ENCODE data around the gene UGCG.
"Not testable (repeated sequence)": the region's sequence is repeated elsewhere in the genome, so short reads cannot be mapped to it uniquely, and the experiment has no call there.

Gene UGCG

DNA sequence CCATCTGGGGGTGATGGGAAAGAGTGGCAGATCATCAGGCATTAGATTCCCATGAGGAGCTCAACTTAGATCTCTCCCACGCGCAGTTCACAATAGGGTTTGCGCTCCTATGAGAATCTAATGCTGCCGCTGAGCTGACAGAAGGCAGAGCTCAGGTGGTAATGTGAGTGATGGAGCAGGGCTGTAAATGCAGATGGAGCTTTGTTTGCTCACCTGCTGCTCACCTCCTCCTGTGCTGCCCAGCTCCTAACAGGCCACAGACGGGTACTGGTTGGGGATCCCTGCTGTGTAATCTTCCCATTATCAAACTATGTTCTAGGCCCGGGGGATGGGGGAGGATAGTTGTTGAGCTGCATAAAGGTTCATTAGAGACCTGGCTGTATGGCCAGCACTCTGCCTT lies 58.4 kb downstream of the UGCG start:
- no peak for DNase-seq (ENCODE audit: extremely low read depth, low read depth)
- TF ChIP-seq, protein P1, sequence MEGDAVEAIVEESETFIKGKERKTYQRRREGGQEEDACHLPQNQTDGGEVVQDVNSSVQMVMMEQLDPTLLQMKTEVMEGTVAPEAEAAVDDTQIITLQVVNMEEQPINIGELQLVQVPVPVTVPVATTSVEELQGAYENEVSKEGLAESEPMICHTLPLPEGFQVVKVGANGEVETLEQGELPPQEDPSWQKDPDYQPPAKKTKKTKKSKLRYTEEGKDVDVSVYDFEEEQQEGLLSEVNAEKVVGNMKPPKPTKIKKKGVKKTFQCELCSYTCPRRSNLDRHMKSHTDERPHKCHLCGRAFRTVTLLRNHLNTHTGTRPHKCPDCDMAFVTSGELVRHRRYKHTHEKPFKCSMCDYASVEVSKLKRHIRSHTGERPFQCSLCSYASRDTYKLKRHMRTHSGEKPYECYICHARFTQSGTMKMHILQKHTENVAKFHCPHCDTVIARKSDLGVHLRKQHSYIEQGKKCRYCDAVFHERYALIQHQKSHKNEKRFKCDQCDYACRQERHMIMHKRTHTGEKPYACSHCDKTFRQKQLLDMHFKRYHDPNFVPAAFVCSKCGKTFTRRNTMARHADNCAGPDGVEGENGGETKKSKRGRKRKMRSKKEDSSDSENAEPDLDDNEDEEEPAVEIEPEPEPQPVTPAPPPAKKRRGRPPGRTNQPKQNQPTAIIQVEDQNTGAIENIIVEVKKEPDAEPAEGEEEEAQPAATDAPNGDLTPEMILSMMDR (IDR thresholded peaks at IDR 0.05; ENCODE audit: low read depth, low read length) = no peak

DNA sequence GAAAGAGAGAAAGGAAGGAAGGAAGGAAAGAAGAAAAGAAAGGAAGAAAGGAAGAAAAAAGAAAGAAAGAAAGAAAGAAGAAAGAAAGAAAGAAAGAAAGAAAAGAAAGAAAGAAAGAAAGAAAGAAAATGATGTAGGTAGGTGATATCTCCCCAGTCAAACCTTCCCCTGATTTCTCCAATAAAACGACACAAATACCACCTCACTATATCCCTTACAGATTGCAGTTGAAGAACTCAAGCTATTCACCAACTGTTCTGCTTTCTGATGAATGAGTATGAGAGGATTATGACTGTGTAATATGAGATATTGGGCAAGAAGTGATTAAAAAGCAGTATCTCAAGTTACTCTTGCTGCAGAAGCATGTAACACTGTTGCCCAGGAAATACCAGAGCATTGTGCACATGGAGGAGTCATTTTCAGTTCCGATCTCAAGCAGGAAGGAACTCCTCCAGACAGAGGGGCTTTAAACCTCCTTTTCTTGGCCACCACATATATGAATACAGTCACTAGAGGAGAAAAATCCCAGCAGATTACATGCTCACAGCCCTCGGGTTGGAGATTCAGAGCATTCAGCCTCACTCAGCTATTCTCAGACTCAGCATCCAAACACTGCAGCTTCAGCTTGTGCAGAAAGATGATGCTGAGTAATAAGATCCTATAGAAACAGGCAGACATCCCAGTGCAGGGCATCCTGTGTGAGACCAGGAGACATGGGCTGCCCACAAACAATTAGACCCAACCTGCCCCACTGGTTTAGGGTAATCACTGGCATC lies 61.4 kb downstream of the UGCG start:
- TF ChIP-seq, protein P1 (IDR thresholded peaks at IDR 0.05; ENCODE audit: low read depth, low read length) = no peak
- DNase-seq (ENCODE audit: extremely low read depth, low read depth) = peak; percentile 86

DNA sequence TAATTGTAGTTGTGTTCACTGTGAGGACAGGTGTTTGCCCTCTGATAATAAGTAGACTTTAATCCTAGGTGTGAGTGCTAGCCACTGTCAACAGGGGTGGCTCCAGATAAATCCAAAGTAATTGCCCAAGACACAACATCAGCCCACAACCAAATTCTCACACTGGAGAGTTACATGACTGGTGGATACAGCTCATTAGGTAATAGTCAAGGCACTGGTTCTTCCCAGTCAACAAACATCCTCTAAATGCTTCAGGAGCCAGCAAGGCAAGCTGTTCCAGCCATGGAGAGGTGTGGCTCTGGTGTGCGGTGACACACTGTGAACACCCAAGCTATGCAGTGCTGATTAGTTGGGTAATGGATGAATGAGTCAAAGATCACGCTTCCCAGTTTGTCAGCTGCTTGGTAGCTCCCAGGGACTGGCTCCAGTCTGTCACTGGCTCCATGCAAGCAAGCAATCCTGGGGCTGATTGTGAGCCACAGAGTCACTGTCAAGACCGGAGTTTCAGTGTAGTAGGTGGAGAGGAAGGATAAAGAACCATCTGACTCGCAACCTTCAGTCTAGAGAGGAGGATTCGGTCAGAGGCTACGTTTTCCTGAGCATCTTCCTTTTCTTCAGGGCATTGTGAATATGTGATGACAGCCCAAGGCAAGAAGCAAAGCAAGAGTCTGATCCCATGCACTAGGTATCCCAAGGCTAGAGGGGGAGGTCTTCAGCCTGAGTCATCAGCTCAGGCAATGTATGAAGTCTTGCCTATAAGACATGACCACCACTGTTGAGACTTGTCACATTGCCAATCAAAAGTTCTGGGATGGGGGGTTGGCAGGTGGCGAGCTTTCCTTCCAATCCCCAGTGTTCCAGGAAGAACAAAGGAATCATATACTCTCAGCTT lies 63.1 kb downstream of the UGCG start:
- DNase-seq (ENCODE audit: extremely low read depth, low read depth) = peak; percentile 59
- TF ChIP-seq, protein P1 (IDR thresholded peaks at IDR 0.05; ENCODE audit: low read depth, low read length) = no peak

DNA sequence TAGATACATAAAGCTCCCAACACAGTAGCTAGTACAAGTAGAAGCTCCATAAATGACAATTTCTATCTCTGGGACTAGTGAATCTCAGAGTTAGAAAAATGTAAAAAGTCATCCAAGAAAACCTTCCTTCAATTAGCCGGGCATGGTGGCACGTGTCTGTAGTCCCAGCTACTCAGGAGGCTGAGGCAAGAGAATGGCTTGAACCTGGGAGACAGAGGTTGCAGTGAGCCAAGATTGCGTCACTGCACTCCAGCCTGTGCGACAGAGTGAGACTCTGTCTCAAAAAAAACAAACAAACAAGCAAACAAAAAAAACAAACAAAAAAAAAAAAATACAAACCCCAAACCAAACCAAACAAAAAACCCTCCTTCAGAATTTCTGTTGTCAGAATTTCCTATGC lies 63.9 kb downstream of the UGCG start:
- DNase-seq (ENCODE audit: extremely low read depth, low read depth) = not testable (repeated sequence)

DNA sequence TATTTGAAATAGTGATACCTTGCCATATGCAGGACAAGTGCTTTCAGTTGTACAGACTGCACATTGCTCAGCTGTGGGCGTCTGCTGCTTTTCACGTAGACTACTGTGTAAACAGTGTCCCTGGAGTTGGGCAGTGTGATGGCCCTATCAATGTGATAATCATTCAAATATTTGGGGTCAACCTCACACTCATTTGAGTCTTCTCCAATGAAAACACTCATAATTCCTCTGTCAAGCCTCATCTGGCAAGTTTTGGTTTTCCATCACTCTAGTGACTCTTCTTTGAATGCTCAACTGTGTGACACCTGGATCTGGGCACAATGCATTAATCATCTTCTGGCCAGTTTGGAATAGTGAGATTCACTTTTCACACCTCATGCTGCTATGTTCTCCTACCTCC lies 64.4 kb downstream of the UGCG start:
- TF ChIP-seq, protein P1 (IDR thresholded peaks at IDR 0.05; ENCODE audit: low read depth, low read length) = no peak
- no peak for DNase-seq (ENCODE audit: extremely low read depth, low read depth)

DNA sequence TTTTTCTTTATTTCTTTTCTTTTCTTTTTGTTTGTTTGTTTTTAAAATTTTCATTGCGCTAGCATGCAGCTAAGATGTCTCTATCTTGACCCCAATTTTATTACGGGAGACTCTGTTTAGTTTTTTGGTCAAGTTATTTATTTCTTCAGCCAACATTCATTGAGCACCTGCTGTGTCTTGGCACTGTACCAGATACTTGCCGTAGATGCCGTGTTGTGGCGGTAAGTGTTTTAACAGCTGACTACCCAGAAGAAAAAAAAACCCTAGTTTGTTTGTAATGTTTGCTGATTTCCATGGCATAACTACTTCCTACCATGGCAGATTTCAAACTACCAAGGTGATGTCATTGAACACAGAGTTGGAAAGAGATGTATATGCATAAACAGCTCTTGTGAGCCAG lies 65.0 kb downstream of the UGCG start:
- TF ChIP-seq, protein P1 (IDR thresholded peaks at IDR 0.05; ENCODE audit: low read depth, low read length) = no peak
- DNase-seq (ENCODE audit: extremely low read depth, low read depth) = no peak

DNA sequence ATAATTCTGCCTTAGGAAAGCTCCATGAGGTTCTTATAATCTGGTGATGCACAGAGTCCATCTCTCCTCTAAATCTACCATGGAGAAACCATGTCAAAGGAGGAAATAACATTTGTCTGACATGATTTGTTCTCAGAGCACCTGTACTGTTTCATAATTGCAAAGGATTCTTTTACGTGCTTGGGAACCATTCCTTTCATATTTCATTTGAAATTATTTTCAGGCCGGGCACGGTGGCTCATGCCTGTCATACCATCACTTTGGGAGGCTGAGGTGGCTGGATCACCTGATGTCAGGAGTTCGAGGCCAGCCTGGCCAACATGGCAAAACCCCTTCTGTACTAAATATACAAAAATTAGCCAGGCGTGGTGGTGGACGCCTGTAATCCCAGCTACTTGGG lies 65.4 kb downstream of the UGCG start:
- TF ChIP-seq, protein P1 (IDR thresholded peaks at IDR 0.05; ENCODE audit: low read depth, low read length) = no peak
- DNase-seq (ENCODE audit: extremely low read depth, low read depth) = no peak

Data from AG09319 (cell line).